GM21717 (cell line): Measurements from ENCODE around the gene ZNHIT6.

ENCODE experiments used
- ATAC-seq: cut with Tn5 transposase; IDR thresholded peaks from one replicate; pipeline ENCODE4 v1.9.1; 2021; ENCODE audit warnings: mild to moderate bottlenecking, moderate library complexity; ENCODE audit not compliant: unreplicated experiment

ZNHIT6 gene

DNA sequence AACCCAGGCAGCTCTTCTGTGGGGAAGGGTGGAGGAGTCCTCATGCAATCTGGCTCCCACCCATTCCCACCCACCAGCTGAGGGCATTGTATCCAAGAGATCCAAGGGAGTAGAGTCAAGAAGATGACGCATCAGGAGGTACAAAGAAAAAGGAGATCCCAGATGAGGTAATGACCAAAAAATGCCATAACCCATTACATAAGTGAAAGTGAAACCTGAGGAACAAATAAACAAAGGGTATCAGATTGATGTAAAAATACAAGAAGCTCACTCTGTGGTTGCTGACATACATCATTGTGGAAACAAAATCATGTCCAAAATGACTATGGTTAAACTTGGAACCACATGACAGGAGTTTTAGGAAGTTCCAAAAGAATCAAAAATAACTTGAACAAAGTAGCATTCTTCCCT lies 85.2 kb downstream of the ZNHIT6 start:
- ATAC-seq = no peak

- no peak for ATAC-seq
These were observed 86.8 kb downstream of the ZNHIT6 start for GRCh38 chr1:85621430-85621829.

- peak; percentile 47 for ATAC-seq
These were observed 90.6 kb downstream of the ZNHIT6 start for GRCh38 chr1:85617633-85618100.

DNA sequence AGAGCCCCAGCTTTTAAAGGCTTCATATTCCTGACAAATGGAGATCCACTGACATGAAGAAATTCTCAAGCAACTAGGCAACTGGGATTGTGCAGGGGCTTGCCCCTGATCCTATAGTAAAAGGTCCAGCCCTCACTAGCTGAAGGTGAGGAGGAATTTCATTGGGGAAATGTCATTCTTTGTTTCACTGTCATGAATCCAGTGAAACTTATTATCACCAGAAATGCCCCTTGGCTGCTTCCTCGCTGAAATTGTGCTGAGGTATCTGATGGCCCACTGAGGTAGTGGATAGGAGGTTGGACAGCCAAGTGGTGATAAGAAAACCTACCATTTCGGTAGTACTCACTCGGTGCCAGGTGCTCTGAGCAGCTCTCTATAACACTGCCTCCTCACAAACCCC lies 91.5 kb downstream of the ZNHIT6 start:
- no peak for ATAC-seq

DNA sequence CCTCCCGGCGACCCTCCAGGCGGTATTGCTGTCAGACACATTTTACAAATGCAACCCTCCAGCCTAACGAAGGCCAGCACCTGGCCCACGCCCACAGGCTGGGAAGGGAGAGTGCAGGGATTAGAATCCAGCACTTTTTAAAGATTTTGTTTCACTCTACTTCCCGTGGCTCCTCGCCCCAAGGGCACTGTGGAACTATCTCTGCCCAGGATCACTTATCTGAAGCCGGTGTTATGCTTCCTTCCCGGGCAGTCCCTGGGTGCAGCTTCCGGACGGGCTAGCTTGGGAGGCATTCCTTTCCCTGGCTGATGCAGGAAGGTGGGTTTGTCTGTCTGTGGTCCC lies 91.9 kb downstream of the ZNHIT6 start:
- no peak for ATAC-seq

DNA sequence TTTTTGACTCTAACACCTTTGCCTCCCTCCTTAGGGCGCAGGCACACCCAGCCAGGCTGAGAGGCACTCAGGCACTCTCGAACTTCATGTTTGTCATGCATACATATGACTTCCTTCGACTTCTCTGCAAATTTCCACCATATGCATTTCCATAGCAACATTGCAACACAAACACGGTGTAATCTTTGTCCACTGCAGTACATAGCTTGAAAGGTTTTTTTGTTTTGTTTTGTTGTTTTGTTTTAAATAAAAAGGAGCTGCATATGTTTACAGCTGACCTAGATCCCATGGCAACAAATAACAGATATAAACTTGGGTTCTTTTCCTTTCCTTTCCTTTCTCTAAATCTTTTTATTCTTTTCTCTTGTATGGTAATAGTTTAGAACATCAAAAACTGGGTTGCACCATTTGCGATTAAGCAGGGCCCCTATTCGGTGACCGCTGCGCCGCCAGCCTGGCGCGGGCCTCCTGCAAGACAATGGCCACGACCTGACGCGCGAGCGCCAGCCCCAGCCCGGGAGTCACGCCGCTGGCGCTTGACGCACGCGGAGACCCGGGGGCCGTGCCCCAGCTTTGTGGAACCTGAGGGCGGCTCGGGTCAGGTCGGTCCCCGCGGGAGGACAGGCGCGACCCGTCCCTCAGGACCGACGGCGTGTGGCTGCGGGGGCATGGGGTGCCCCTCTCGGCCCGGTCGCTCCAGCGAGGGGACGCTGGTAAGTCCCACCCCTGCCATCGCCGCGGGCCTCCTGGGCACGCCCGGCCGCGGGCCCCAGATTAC lies 92.5 kb downstream of the ZNHIT6 start:
- no peak for ATAC-seq

DNA sequence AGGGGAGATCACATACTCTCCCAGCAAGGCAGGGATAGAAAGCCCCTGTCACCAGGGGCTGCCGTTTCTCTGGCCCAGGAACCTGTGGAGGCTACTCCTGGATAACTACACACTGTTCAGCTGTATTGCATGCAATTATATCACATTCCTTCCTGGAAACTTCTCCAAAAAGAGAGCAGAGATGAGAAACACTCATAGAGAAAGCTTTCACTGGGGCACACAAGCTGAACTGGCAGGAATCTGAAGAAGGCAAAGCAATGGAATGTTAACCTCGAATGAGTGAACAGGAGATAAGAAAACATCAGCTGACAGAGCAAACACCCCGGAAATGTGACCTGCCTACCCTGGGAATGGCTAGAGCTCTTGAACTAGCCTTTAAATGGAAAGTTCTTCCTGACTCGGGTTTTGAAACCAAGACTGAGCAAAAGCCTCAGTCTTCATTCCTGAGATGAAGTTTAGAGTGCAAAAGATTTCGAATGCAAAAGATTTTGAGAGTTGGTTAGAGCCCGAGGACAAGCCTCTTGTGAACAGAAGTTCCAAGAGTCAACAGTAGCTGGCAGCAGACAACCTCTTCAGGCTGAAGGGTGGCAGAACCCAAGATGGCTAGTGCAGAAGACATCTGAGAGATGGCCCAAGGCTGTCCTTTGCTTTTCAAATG lies 95.4 kb downstream of the ZNHIT6 start:
- ATAC-seq = no peak

DNA sequence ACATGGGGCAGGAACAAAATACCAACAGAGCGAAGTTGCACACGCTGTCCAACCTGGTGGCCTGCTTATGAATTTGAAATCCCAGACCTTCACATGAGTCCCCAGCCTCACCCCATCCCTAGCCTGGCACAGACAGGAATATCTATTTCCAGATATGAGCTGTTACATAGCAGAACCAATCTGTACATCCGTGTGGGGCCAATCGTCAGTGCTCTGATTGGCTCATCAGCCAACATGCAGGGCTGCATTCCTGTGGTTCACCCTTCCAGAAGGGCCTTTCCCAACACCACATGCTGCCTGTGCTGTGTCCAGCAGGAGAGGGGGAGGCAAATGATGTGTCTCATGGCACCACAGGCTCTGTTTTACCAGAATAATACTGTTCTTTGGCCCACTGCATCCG lies 96.4 kb downstream of the ZNHIT6 start:
- no peak for ATAC-seq

GRCh38 chr1:85611425-85611824 lies 96.8 kb downstream of the ZNHIT6 start:
- ATAC-seq = no peak

DNA sequence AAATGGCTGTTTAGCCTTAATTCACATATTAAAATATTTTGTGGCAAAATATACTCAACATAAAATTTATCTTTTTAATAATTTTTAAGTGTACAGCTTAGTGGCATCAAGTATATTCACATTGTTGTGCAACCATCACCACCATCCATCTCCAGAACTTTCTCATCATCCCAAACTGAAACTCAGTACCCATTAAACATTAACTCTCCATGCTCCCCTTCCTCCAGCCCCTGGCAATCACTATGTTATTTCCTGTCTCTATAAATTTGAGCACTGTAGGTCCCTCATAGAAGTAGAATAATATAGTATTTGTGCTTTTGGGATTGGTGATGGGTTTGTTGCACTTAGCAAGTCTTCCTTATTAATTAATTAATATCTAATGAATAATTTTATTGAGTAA lies 98.3 kb downstream of the ZNHIT6 start:
- ATAC-seq = no peak

DNA sequence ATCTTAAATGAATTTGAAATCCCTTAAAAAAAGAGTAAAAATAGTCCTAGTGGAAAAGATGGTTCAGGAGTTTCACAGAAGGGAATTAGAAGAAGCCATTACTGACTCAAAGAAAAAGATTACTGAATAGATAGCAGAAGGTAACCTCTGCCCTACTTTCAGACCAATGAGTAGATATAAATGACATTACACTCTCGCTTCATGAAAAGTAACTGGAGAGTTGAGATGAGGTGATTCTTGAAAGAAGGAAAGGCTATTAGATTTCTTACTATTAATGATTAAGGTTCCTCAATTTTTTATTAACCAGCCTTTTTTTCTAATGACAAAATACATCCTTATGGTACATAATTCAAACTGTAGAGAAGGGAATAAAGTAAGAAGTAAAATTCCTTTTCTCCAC lies 99.4 kb downstream of the ZNHIT6 start:
- ATAC-seq = no peak

- ATAC-seq = no peak
These were observed 100.3 kb downstream of the ZNHIT6 start for GRCh38 chr1:85607921-85608265.

DNA sequence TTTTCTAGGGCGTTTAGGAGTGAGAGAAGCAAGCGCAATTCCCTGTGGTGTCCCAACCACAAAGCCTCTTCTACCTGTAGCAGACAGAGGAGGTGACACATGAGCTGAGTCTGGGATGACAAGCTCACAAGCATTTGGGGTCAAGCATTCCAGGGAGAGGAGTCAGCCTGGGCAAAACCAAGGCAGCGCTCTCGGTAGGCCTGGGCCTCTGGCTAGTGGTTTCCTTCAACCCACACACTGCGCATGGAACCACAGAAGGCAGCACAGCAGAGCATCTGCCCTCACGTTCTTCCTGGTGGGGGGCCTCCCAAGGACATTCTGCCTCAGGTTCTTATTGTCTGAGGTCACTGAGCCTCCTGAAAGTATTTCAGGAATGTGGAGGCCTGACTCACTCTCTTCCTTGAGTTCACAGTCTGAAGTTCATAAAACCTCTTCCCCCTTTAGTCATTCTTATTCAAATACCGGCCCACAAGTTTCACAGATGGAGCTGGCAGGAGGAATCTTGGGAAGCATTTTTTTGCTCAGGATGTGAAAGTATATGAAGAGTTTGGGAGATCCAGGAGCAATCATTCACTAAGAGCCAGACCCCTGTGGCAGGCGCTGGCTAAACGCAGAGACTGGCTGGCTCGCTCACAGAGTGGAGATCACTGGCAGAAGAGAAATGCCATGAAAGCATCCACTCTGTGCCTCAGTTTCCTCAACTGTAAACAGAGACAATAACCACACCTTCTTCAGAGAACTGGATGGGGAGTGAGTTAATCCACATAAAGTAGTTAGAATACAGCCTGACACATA lies 100.9 kb downstream of the ZNHIT6 start:
- no peak for ATAC-seq

DNA sequence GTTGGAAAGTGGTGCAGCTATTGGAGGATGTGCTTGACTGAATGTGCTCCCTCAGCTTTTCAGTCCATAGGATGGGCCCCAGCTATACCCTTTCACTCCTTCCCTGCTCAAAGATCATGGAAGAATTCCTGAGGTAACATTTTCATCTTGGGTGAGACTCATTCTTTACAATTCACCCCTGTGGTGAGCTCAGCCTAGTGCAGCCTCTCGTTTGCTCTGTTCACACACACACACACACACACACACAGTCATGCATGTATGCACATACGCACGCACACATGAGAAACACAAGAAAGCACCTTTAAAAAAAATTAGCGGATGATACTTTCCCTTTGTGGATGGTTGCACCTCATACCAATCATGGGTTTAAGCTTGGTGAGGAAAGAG lies 101.8 kb downstream of the ZNHIT6 start:
- ATAC-seq = no peak

GRCh38 chr1:85605484-85606413 lies 102.5 kb downstream of the ZNHIT6 start:
- no peak for ATAC-seq

DNA sequence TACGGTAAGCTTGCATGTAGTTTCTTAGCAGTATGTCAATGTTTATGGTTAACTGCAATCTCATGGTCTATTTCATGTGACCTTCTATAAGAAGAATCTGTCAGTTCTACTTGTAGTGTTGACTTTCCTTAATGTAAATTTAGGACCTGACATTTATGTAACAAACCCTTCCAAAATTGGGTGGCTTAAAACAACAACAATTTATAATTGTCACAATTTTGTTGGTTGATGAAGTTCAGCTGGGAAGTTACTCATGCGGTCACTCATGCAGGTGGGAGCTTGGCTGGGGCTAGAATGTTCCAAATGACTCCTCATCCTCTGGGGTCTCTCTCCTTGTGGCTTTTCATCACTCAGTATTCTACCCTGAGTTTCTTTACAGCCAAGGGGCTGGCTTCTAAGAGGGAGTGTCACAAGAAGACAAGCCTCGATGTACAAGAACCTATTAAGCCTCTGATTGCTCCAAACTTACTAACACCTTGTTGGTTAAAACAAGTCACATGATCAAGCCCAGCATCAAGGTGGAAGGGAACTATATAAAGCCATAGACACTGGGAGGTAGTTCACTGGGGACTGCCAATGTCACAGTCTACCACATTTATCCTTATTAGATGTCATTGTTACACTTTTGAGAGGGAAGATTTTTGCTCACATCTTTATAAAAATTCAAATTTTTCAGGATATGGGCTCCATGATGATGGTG lies 103.8 kb downstream of the ZNHIT6 start:
- ATAC-seq = no peak

DNA sequence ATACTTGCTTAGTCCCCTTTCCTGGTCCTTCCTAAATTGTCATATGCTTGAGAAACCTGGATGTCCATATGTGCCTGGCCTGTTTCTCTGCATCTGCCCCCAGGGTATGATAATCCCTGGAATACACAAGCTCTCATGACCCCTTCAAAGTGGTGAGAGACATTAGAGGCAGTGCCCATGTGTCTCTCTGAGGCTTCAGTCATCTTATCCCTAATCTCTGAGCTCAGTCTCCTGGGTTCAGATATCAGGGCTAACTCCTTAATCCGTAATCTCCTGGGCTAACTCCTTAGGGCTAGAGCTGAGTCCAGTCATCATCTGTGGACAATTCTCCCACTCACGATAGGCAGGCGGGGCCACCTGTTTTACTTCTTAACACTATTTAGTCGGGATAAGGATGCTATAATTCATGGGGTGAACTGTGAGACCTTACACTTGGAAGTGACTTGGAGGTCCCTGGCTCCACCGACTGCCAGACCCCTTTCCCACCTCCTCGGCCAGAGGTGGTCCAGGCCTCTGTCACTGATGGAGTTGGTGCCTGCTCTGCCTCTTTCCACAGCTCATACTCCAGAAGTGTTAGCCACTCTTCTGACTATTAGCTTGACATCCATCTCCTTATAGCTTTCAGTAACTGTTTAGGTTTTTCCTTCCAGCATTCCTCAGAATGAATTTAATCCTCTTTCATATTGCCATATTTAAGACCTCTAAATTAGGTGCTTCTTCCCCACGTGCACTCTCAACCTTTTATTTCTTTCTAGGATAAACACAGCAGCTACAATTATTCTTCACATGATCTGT lies 105.0 kb downstream of the ZNHIT6 start:
- ATAC-seq = no peak

DNA sequence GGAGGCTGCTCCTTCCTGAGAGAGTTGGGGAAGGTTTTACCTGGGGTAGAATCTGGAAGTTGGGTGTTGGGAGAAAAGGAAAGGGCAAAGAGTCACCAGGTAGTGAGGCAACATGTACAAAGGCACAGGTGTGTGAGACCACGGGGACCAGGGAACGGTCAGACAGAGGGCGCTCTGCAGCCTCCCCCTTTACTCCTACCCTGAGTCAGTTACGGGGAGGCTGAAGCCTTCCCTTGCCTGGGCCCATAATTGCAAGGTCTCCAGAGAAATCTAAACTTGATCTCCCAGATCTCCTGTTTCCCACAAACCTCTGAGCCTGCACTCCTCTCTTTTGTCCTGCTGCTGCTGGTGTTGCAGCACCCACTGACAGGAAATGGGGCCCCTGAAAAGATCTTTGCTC lies 105.7 kb downstream of the ZNHIT6 start:
- ATAC-seq = no peak

DNA sequence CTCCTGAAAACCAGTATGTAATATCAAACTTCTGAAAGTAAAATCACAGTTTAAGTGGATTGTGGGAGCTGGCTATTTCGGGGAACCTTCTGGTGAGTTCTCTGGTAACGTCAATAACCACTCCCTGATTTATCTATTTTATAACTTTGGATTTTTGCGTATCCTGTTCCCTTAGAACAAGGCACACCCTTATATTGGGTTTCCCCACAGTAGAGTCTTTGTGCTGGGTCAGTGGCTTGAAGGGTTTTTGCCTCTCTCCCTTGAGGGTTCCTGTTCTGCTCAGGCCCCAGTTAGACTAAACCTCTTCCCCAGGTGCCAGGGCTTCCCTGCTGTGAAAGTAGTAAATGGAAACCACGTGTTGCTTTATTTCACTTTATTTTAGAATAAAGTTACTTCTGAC lies 106.3 kb downstream of the ZNHIT6 start:
- no peak for ATAC-seq
